GM12865 (cell line): ENCODE data around the gene CRACR2B.

Source experiments
- DNase-seq: peaks from one replicate; pipeline ENCODE4 v3.0.0; 2010; ENCODE audit warnings: low read depth
- H3K4me3 ChIP-seq: 2 replicates; pipeline ENCODE4 v1.5.1; 2011; ENCODE audit warnings: mild to moderate bottlenecking, low read depth, low read length, control low read depth
- CTCF ChIP-seq: IDR thresholded peaks from 2 replicates; pipeline ENCODE4 v1.5.1; 2011; ENCODE audit warnings: low read length, control low read depth, low read depth, inconsistent platforms; ENCODE audit not compliant: insufficient read depth; ENCODE audit errors: missing control alignments

Gene CRACR2B

GRCh38 chr11:855330-855674, 27.6 kb downstream of the CRACR2B start:
- no peak for TF ChIP-seq CTCF
- DNase-seq, result no peak

GRCh38 chr11:855796-856195, 28.1 kb downstream of the CRACR2B start:
- H3K4me3 ChIP-seq, result no peak overlapping the region
- TF ChIP-seq CTCF, result no peak
- DNase-seq, result no peak

More at GRCh38 chr11:855330-855674, 27.6 kb downstream of the CRACR2B start:
- H3K4me3 ChIP-seq, result no peak overlapping the region

- DNase-seq, result no peak
- TF ChIP-seq CTCF, result no peak
These were observed 28.7 kb downstream of the CRACR2B start for GRCh38 chr11:856397-856796.

GRCh38 chr11:858053-858761, 30.5 kb downstream of the CRACR2B start:
- DNase-seq, result no peak
- TF ChIP-seq CTCF, result no peak
- H3K4me3 ChIP-seq, result no peak overlapping the region

More at GRCh38 chr11:856397-856796, 28.7 kb downstream of the CRACR2B start:
- H3K4me3 ChIP-seq, result no peak overlapping the region

- no peak for TF ChIP-seq CTCF
These were observed 31.1 kb downstream of the CRACR2B start for GRCh38 chr11:858762-859339.

GRCh38 chr11:859394-860131, 31.8 kb downstream of the CRACR2B start:
- no peak overlapping the region for H3K4me3 ChIP-seq
- no peak for DNase-seq
- TF ChIP-seq CTCF, result no peak

More at GRCh38 chr11:858762-859339, 31.1 kb downstream of the CRACR2B start:
- no peak for DNase-seq
- H3K4me3 ChIP-seq, result no peak overlapping the region
